HepG2 (cell line): Measurements from ENCODE around the gene DEPDC1B.

Experiments used
- ATF1 ChIP-seq: IDR thresholded peaks from 2 replicates; pipeline ENCODE4 v1.6.1; 2016; ENCODE audit warnings: mild to moderate bottlenecking, control low read depth
- CTCF ChIP-seq: sonication (generic); formaldehyde crosslinking; IDR thresholded peaks from 2 replicates; pipeline ENCODE4 v1.5.0; 2020; ENCODE audit warnings: mild to moderate bottlenecking, missing genetic modification reagents, moderate library complexity
- ETV6 ChIP-seq: sonication (generic); formaldehyde crosslinking; conservative IDR thresholded peaks from 2 replicates; pipeline ENCODE4 v1.4.0; 2020; ENCODE audit warnings: missing genetic modification reagents
- HNRNPUL1 ChIP-seq: fragments of 200-400 bp; formaldehyde crosslinking; IDR thresholded peaks from 2 replicates; pipeline ENCODE4 v1.6.1; 2017; ENCODE audit warnings: low read depth, mild to moderate bottlenecking, low read length, moderate library complexity
- IRF9 ChIP-seq: sonication (generic); formaldehyde crosslinking; IDR thresholded peaks from 2 replicates; pipeline ENCODE4 v1.8.0; 2022; ENCODE audit warnings: missing genetic modification reagents, mild to moderate bottlenecking, borderline replicate concordance
- STAT6 ChIP-seq: sonication (generic); formaldehyde crosslinking; IDR thresholded peaks from 2 replicates; pipeline ENCODE4 v1.4.0; 2020; ENCODE audit warnings: missing genetic modification reagents, mild to moderate bottlenecking, borderline replicate concordance
- TARDBP ChIP-seq: sonication (generic); formaldehyde crosslinking; IDR thresholded peaks from 2 replicates; pipeline ENCODE4 v1.8.0; 2022; ENCODE audit warnings: mild to moderate bottlenecking, missing genetic modification reagents
- ZBTB26 ChIP-seq: IDR thresholded peaks from 2 replicates; pipeline ENCODE4 v1.6.1; 2016; ENCODE audit warnings: missing compliant biosample characterization, missing genetic modification reagents, borderline replicate concordance
- ZFP36L2 ChIP-seq: sonication (generic); formaldehyde crosslinking; IDR thresholded peaks from 2 replicates; pipeline ENCODE4 v1.4.0; 2020; ENCODE audit warnings: missing genetic modification reagents
- ZNF256 ChIP-seq: sonication (generic); formaldehyde crosslinking; conservative IDR thresholded peaks from 2 replicates; pipeline ENCODE4 v1.4.0; 2020; ENCODE audit warnings: missing genetic modification reagents
- ZNF503 ChIP-seq: sonication (generic); formaldehyde crosslinking; IDR thresholded peaks from 2 replicates; pipeline ENCODE4 v1.4.0; 2020; ENCODE audit warnings: missing genetic modification reagents
- ZNF7 ChIP-seq: IDR thresholded peaks from 2 replicates; pipeline ENCODE4 v1.6.1; 2016; ENCODE audit warnings: missing biosample characterization, missing genetic modification reagents

- TF ChIP-seq CTCF (CRISPR knock-in tag) (no peak), ZBTB26 (CRISPR knock-in tag) (no peak), TARDBP (CRISPR knock-in tag) (no peak), ETV6 (CRISPR knock-in tag) (no peak), ZNF7 (no peak), IRF9 (no peak), ATF1 (CRISPR knock-in tag) (no peak), ZNF503 (CRISPR knock-in tag) (no peak), ZNF256 (CRISPR knock-in tag) (no peak), STAT6 (no peak), ZFP36L2 (no peak), HNRNPUL1 (no peak)
These were observed 60.4 kb downstream of the DEPDC1B start for GRCh38 chr5:60639544-60639943.
